IPS DF 6.9 (cell line): ENCODE data around the gene LILRB2.
"Not testable (repeated sequence)": the region's sequence is repeated elsewhere in the genome, so short reads cannot be mapped to it uniquely, and the experiment has no call there.

Source experiments
- DNase-seq: peaks from one replicate; pipeline ENCODE4 v3.0.0-alpha.2; 2013; ENCODE audit warnings: low read depth, low spot score
- H3K27ac ChIP-seq: one replicate; pipeline ENCODE4 v1.5.1; 2013; ENCODE audit warnings: low read length, control low read depth
- H3K27me3 ChIP-seq: 2 replicates; pipeline ENCODE4 v1.6.1; 2013; ENCODE audit warnings: mild to moderate bottlenecking, low read length; ENCODE audit not compliant: control insufficient read depth, insufficient read depth
- H3K36me3 ChIP-seq: 2 replicates; pipeline ENCODE4 v1.6.1; 2013; ENCODE audit warnings: low read length; ENCODE audit not compliant: control insufficient read depth, insufficient read depth
- H3K4me1 ChIP-seq: 2 replicates; pipeline ENCODE4 v1.6.1; 2013; ENCODE audit warnings: low read length; ENCODE audit not compliant: control insufficient read depth, insufficient read depth
- H3K4me3 ChIP-seq: 2 replicates; pipeline ENCODE4 v1.5.1; 2013; ENCODE audit warnings: mild to moderate bottlenecking, low read length
- H3K9me3 ChIP-seq: 2 replicates; pipeline ENCODE4 v1.6.1; 2013; ENCODE audit warnings: low read length, inconsistent platforms; ENCODE audit not compliant: control insufficient read depth, insufficient read depth
- WGBS: extraction: QIAGEN DNeasy Blood & Tissue Kit; methylation state at CpG from one replicate; pipeline ENCODE4 v1.1.7; 2013; ENCODE audit warnings: mixed read lengths, missing lambda C conversion rate; ENCODE audit not compliant: insufficient read length, insufficient coverage; 5-methylcytosine and 5-hydroxymethylcytosine counted together

The LILRB2 gene

DNA sequence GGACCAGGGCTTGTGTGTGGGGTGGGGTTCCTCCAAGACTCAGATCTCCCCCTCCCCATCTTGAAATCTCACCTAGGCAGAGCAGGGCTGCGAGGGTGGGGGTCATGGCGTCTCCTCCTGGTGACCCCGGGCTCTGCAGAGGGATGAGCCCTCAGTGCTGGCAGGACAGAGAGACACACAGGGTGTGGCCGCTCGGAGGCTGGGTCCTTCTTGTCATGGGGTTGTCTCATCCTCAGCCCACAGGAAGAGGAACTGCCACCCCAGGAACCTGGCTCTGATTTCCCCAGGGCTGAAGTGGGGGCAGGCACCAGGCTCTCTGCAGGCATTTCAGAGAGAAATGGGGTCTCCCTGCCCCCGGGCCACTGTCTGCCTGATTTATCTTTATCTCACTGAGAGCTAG lies 38.3 kb downstream of the LILRB2 start, which contains the start of gene LILRA6:
Gene LILRA6 (minus strand): TSS at position 145 of the 400 bp plus-strand sequence.
- not testable (repeated sequence) for H3K36me3 ChIP-seq, H3K4me1 ChIP-seq, H3K27ac ChIP-seq, DNase-seq, H3K9me3 ChIP-seq, H3K27me3 ChIP-seq, H3K4me3 ChIP-seq
- WGBS: no CpG with 5 or more reads among the region's 6 CpGs

- H3K27ac ChIP-seq, H3K27me3 ChIP-seq, DNase-seq, H3K9me3 ChIP-seq, H3K4me1 ChIP-seq, H3K36me3 ChIP-seq, H3K4me3 ChIP-seq: not testable (repeated sequence)
- no CpG with 5 or more reads among the region's 4 CpGs for WGBS
Observed at GRCh38 chr19:54242234-54242633, 38.7 kb downstream of the LILRB2 start.

- H3K4me3 ChIP-seq, H3K9me3 ChIP-seq, H3K4me1 ChIP-seq, H3K27me3 ChIP-seq, H3K36me3 ChIP-seq, DNase-seq, H3K27ac ChIP-seq: not testable (repeated sequence)
- WGBS: no CpG with 5 or more reads among the region's 22 CpGs
Observed at GRCh38 chr19:54240372-54241336, 40.3 kb downstream of the LILRB2 start.

DNA sequence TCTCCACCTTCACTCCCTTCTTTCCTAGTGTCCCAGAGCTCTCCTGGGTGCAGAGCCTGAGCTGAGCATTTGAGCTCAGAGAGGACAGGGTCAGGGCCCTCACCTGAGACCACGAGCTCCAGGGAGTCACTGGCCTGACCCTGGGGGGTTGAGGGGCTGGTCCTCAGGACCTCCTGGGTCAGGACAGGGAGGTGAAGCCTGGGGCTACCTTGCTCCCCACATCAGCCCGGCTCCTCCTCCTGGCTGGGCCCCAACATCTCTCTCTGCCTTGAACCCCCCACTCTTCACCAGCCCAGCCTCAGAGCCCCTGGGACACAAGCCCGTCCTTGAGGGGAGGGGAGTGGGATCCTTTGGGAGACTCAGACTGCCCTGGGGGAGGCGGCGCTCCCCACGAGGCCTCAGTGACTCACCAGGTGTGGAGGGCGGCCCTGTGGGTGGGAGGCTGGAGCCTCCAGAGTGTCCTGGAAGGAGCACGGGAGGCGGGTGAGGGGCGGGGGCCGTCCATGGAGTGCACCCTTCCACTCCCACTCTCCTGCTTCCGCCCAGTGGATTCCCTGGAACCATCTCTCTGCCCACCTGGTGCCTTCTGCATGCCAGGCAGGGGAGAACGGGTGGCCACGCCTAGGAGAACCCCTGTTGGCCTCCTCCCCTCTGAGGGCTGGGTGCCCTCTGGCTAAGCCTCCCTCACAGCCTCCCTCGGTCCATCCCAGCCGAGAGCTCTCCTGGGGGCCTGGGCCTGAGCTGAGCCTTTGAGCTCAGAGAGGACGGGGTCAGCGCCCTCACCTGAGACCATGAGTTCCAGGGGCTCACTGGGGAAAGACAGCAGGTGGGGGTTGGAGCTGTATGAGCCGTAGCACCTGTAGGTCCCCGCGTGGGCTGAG lies 41.2 kb downstream of the LILRB2 start:
- not testable (repeated sequence) for H3K9me3 ChIP-seq, H3K27me3 ChIP-seq, H3K36me3 ChIP-seq, H3K27ac ChIP-seq, H3K4me3 ChIP-seq, H3K4me1 ChIP-seq, DNase-seq
- no CpG with 5 or more reads among the region's 21 CpGs for WGBS

DNA sequence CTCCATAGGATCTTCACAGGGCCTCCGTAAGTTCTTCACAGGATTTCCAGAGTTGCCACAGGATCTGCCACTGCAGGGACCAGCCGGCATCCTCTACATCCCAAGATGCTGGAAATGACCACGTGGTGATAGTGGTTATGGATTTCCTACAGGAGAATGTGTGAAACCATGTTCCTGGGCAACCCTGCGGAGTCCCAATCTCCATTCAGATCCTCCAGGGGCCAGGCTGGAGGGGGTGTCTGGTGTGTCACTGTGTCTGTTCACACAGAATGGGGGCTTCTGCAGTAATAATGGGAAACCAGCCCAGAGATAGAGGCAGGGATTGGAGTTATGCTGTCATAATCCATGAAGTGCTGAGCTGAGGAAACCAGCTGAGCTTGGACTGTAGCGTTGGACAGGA lies 47.0 kb downstream of the LILRB2 start:
- no peak overlapping the region for H3K4me3 ChIP-seq
- no peak for DNase-seq
- H3K36me3 ChIP-seq: no peaks in the 10 kb centered on the region
- 0 out of 2 replicates have a peak, but pooled peaks cover 1% of the 10 kb centered on the region for H3K9me3 ChIP-seq
- H3K4me1 ChIP-seq: no peaks in the 10 kb centered on the region
- no CpG with 5 or more reads among the region's 5 CpGs for WGBS
- H3K27ac ChIP-seq: no peak overlapping the region
- H3K27me3 ChIP-seq: 0 out of 2 replicates have a peak, but pooled peaks cover 1% of the 10 kb centered on the region

DNA sequence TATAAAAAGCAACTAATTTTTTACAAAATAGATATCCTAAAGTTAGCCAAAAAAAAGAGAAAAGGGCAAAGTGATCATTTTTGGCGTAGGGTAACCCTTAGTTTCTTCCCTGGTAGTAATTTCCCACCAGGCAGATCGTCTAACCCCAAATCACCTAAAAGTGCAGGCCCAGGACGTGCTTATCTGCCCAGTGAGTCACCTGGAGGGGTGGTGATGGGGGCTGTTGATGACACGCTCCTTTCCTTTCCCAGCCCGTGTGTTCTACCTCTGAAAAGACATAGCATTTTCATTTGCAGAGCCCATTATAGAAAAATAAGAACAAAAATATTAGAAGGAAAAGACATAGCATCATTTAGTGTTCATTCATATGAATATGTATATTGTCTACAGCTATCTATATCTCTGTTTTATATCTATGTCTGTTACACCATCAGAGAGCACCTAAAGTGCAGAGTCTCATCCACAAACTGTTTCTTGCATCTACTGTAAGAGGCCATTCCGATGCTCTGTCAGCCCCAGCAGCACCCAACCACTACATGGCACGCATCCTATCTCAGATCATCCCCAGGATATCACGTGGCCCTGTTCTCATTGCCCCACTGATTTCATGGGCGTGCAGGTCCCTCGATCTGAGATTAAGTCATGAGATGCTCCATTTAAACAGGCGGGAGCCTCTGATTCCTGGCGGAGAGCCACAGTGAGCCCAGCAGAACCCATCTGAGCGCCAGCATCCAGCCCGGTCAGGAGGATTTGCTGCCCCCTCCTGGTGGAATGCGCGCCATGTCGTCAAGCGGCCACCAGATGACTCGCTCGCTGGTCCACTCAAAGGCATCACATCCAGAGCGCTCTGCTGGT lies 49.6 kb downstream of the LILRB2 start:
- no peak overlapping the region for H3K27ac ChIP-seq
- no CpG with 5 or more reads among the region's 21 CpGs for WGBS

DNA sequence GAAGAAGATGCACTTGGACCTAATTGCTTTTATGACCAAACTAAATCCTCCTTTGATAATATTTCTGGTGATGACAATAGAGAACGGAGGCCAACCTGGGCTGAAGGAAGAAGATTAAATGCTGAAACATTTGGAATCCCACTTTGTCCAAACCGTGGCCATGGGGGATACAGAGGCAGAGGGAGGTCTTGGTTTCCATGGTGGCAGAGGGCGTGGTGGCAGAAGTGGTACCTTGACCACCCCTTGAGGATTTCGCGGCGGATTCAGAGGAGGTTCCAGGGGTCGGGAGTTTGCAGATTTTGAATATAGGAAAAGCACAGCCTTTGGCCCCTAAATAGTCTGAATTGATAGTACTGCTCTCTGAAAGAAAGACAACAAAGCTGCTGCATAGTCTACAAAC lies 50.9 kb downstream of the LILRB2 start:
- no CpG with 5 or more reads among the region's 7 CpGs for WGBS
- Histone ChIP-seq H3K4me3 (no peak overlapping the region), H3K4me1 (no peaks in the 10 kb centered on the region), H3K36me3 (no peaks in the 10 kb centered on the region), H3K27me3 (0 out of 2 replicates have a peak, but pooled peaks cover 1% of the 10 kb centered on the region), H3K9me3 (no peaks in the 10 kb centered on the region), H3K27ac (no peak overlapping the region)
- DNase-seq: no peak

More for the DNA sequence above, 49.6 kb downstream of the LILRB2 start:
- H3K27me3 ChIP-seq: 0 out of 2 replicates have a peak, but pooled peaks cover 1% of the 10 kb centered on the region
- H3K36me3 ChIP-seq: no peaks in the 10 kb centered on the region
- H3K4me3 ChIP-seq: no peak overlapping the region
- peak; percentile 94 for DNase-seq
- H3K9me3 ChIP-seq: no peaks in the 10 kb centered on the region
- no peaks in the 10 kb centered on the region for H3K4me1 ChIP-seq

DNA sequence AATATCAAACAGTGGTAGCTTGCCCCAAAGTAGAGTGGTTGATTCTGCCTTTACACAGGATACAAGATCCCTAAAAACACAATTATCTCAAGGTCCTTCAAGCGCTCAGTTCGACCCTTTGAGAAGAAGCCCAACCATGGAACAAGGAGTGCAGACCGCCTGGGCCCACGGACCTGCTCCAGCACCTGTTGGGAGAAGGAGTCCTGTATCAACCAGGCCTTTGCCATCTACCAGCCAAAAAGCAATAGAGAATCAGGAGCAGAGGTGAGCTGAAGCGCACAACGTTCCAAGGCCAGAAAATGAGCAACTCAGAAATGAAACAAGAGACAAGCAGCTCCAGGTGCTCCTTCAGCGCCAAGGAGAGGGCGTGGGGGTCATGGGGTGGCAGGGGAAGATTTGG lies 51.8 kb downstream of the LILRB2 start:
- Histone ChIP-seq H3K4me3 (no peak overlapping the region), H3K27me3 (0 out of 2 replicates have a peak, but pooled peaks cover 1% of the 10 kb centered on the region), H3K4me1 (no peaks in the 10 kb centered on the region), H3K9me3 (no peaks in the 10 kb centered on the region), H3K36me3 (no peaks in the 10 kb centered on the region), H3K27ac (no peak overlapping the region)
- WGBS: no CpG with 5 or more reads among the region's 8 CpGs
- DNase-seq: no peak

- not testable (repeated sequence) for H3K27me3 ChIP-seq, H3K4me1 ChIP-seq, H3K9me3 ChIP-seq, H3K4me3 ChIP-seq, H3K27ac ChIP-seq, H3K36me3 ChIP-seq, DNase-seq
- WGBS: no CpG with 5 or more reads among the region's 10 CpGs
Observed at GRCh38 chr19:54224619-54225018, 56.3 kb downstream of the LILRB2 start.

GRCh38 chr19:54223937-54224281 lies 57.0 kb downstream of the LILRB2 start:
- not testable (repeated sequence) for H3K27me3 ChIP-seq

More at GRCh38 chr19:54223937-54224281, 57.0 kb downstream of the LILRB2 start:
- not testable (repeated sequence) for H3K36me3 ChIP-seq, H3K4me1 ChIP-seq, H3K9me3 ChIP-seq, H3K27ac ChIP-seq, DNase-seq, H3K4me3 ChIP-seq
- no CpG with 5 or more reads among the region's 5 CpGs for WGBS
